Tibial nerve (tissue), 4 donors: ENCODE data around the gene PLXNB1. TPM values are rescaled to one million over a fixed set of nuclear protein-coding genes. Genes with fewer than 3 reads are reported as not detected.

Experiments used
- DNase-seq, 2 donors: peaks; one replicate each; pipeline ENCODE4 v3.0.0-alpha.2; 2019; ENCODE audit warnings: low spot score in 2 of 2
- H3K27ac ChIP-seq, 4 donors: fragments of 200-600 bp; sonication (generic) in 3 of 4; one replicate each; pipeline ENCODE4 v1.5.1; 2017 to 2019; ENCODE audit warnings: mild to moderate bottlenecking in 1 of 4
- H3K27me3 ChIP-seq, 2 donors: fragments of 200-600 bp; sonication (generic) in 1 of 2; one replicate each; pipeline versions ENCODE4 v1.5.1 to v1.6.0; 2017 to 2019
- H3K36me3 ChIP-seq, 3 donors: fragments of 200-600 bp; sonication (generic); one replicate each; pipeline ENCODE4 v1.5.1; 2018 to 2019
- H3K4me1 ChIP-seq, 4 donors: fragments of 200-600 bp; sonication (generic) in 3 of 4; one replicate each; pipeline ENCODE4 v1.5.1; 2017 to 2019
- H3K4me3 ChIP-seq, 4 donors: fragments of 200-600 bp; sonication (generic) in 3 of 4; one replicate each; pipeline ENCODE4 v1.5.1; 2017 to 2019; ENCODE audit warnings: mild to moderate bottlenecking in 1 of 4, moderate library complexity in 1 of 4
- H3K9me3 ChIP-seq, 4 donors: fragments of 200-600 bp; sonication (generic) in 3 of 4; one replicate each; pipeline ENCODE4 v1.5.1; 2017 to 2019
- CTCF ChIP-seq, 5 experiments: fragments of 200-600 bp in 3 of 5; fragments of 450-650 bp in 2 of 5; sonication (generic) in 3 of 5; IDR thresholded peaks; one replicate each; pipeline ENCODE4 v1.5.1; 2016 to 2019; ENCODE audit warnings: antibody characterized with exemption in 5 of 5, mild to moderate bottlenecking in 3 of 5, moderate library complexity in 2 of 5
- EP300 ChIP-seq, 2 donors: sonication (generic); formaldehyde crosslinking; IDR thresholded peaks; one replicate each; pipeline ENCODE4 v1.6.1; 2017; ENCODE audit warnings: antibody characterized with exemption in 2 of 2, mild to moderate bottlenecking in 1 of 2
- POLR2A ChIP-seq, 2 donors: fragments of 450-650 bp; IDR thresholded peaks; one replicate each; pipeline ENCODE4 v1.6.1; 2017; ENCODE audit warnings: antibody characterized with exemption in 2 of 2, mild to moderate bottlenecking in 2 of 2, moderate library complexity in 2 of 2
- WGBS, 2 donors: methylation state at CpG; one replicate each; pipeline ENCODE4 v1.1.5; 2018; 5-methylcytosine and 5-hydroxymethylcytosine counted together
- total RNA-seq, 4 donors: library from RNA; depleted of rRNA; stranded (reverse); fragments of >200 nt; gene quantifications; one replicate each; pipeline ENCODE4 v1.1.0, GENCODE V29; 2016

Gene PLXNB1
- total RNA-seq, 4 donors from 2014 or later = 216 to 379 (median 339) TPM

GRCh38 chr3:48371651-48372376 is 58.1 kb downstream of the PLXNB1 start, which contains the start of gene FBXW12:
TSS of gene FBXW12 (plus strand) at chr3:48372219. CDS start at chr3:48372768, 549 bp downstream.
- Histone ChIP-seq H3K36me3 (no peaks in the 10 kb centered on the region), H3K27ac (no peak within 1 kb of the TSS), H3K9me3 (no peaks in the 10 kb centered on the region), H3K4me1 (no peaks in the 10 kb centered on the region), H3K4me3 (no peak within 1 kb of the TSS), H3K27me3 (no peaks in the 10 kb centered on the region)
- 85 to 89% methylated on average over 11 of the region's 11 CpGs for WGBS, 2 donors
- TF ChIP-seq EP300 (IDR thresholded peaks at IDR 0.05) (no peak), POLR2A (IDR thresholded peaks at IDR 0.05) (no peak), CTCF (IDR thresholded peaks at IDR 0.05) (no peak)
- no peak for DNase-seq

GRCh38 chr3:48370333-48370713 is 59.6 kb downstream of the PLXNB1 start:
- 80% methylated on average over 7 of the region's 7 CpGs for WGBS, 2 donors
- Histone ChIP-seq H3K4me1 (no peaks in the 10 kb centered on the region), H3K36me3 (no peaks in the 10 kb centered on the region), H3K27ac (no peak overlapping the region), H3K27me3 (no peaks in the 10 kb centered on the region), H3K4me3 (no peak overlapping the region), H3K9me3 (no peaks in the 10 kb centered on the region)
- no peak for DNase-seq
- TF ChIP-seq CTCF (IDR thresholded peaks at IDR 0.05) (no peak), EP300 (IDR thresholded peaks at IDR 0.05) (no peak), POLR2A (IDR thresholded peaks at IDR 0.05) (no peak)

GRCh38 chr3:48369693-48370332 is 60.1 kb downstream of the PLXNB1 start:
- H3K27ac ChIP-seq = no peak overlapping the region
- no peak for DNase-seq
- H3K27me3 ChIP-seq = no peaks in the 10 kb centered on the region
- no peak for TF ChIP-seq CTCF (IDR thresholded peaks at IDR 0.05)
- TF ChIP-seq POLR2A (IDR thresholded peaks at IDR 0.05) = no peak
- no peak for TF ChIP-seq EP300 (IDR thresholded peaks at IDR 0.05)
- H3K4me3 ChIP-seq = no peak overlapping the region
- H3K36me3 ChIP-seq = no peaks in the 10 kb centered on the region
- 46 to 51% methylated on average over 7 of the region's 7 CpGs for WGBS, 2 donors
- H3K9me3 ChIP-seq = no peaks in the 10 kb centered on the region
- H3K4me1 ChIP-seq = no peaks in the 10 kb centered on the region

GRCh38 chr3:48367201-48367600 is 62.7 kb downstream of the PLXNB1 start:
- DNase-seq = no peak
- TF ChIP-seq POLR2A (IDR thresholded peaks at IDR 0.05) = no peak
- no peak for TF ChIP-seq CTCF (IDR thresholded peaks at IDR 0.05)
- Histone ChIP-seq H3K27me3 (no peaks in the 10 kb centered on the region), H3K4me1 (no peaks in the 10 kb centered on the region), H3K36me3 (no peaks in the 10 kb centered on the region), H3K27ac (no peak overlapping the region), H3K9me3 (peaks cover 0 to 7% (median 0%) of the 10 kb centered on the region in 4 donors), H3K4me3 (no peak overlapping the region)

- no peaks in the 10 kb centered on the region for H3K4me1 ChIP-seq
- no peaks in the 10 kb centered on the region for H3K36me3 ChIP-seq
- H3K27me3 ChIP-seq = no peaks in the 10 kb centered on the region
- no peak overlapping the region for H3K4me3 ChIP-seq
- H3K27ac ChIP-seq = no peak overlapping the region
- 71 to 82% methylated on average over 1 of the region's 1 CpG for WGBS, 2 donors
- no peak for DNase-seq
- TF ChIP-seq CTCF (IDR thresholded peaks at IDR 0.05) (no peak), POLR2A (IDR thresholded peaks at IDR 0.05) (no peak), EP300 (IDR thresholded peaks at IDR 0.05) (no peak)
- peaks cover 0 to 16% (median 5%) of the 10 kb centered on the region in 4 donors for H3K9me3 ChIP-seq
Observed at GRCh38 chr3:48364840-48365239, 65.0 kb downstream of the PLXNB1 start.
